DMS153 treated with DMSO at 0.1 percent for 48 hours (cell line): Measurements from ENCODE around the gene SLC10A4.
"Not testable (repeated sequence)": the region's sequence is repeated elsewhere in the genome, so short reads cannot be mapped to it uniquely, and the experiment has no call there.

Experiments used
- DNase-seq: peaks from one replicate; lab custom pipeline; 2025; ENCODE audit not compliant: unreplicated experiment; lab: John Stamatoyannopoulos, UW

SLC10A4 gene

GRCh38 chr4:48483006-48483776 lies at the start of gene SLC10A4:
Gene SLC10A4, plus strand, starts transcription at chr4:48483343. Its CDS starts 219 bp downstream, at chr4:48483562.
- peak; percentile 11 for DNase-seq

GRCh38 chr4:48436318-48436717 lies 46.8 kb upstream of the SLC10A4 start:
- DNase-seq, result no peak

- no peak for DNase-seq
Observed at GRCh38 chr4:48439988-48440387, 43.2 kb upstream of the SLC10A4 start.

- not testable (repeated sequence) for DNase-seq
Observed at GRCh38 chr4:48440914-48441313, 42.2 kb upstream of the SLC10A4 start.

GRCh38 chr4:48445704-48446103 lies 37.4 kb upstream of the SLC10A4 start:
- DNase-seq, result peak; percentile 0

- no peak for DNase-seq
Observed at GRCh38 chr4:48446642-48447041, 36.5 kb upstream of the SLC10A4 start.

GRCh38 chr4:48449151-48449550 lies 34.0 kb upstream of the SLC10A4 start:
- DNase-seq, result no peak

GRCh38 chr4:48450740-48451139 lies 32.4 kb upstream of the SLC10A4 start:
- DNase-seq, result no peak

- not testable (repeated sequence) for DNase-seq
Observed at GRCh38 chr4:48451656-48452055, 31.5 kb upstream of the SLC10A4 start.

GRCh38 chr4:48454591-48454990 lies 28.6 kb upstream of the SLC10A4 start:
- DNase-seq, result no peak

- no peak for DNase-seq
Observed at GRCh38 chr4:48461000-48461399, 22.1 kb upstream of the SLC10A4 start.

GRCh38 chr4:48462363-48462762 lies 20.8 kb upstream of the SLC10A4 start:
- DNase-seq, result no peak

- DNase-seq, result no peak
Observed at GRCh38 chr4:48467442-48467841, 15.7 kb upstream of the SLC10A4 start.

GRCh38 chr4:48467891-48468290 lies 15.3 kb upstream of the SLC10A4 start:
- no peak for DNase-seq

GRCh38 chr4:48470137-48470536 lies 13.0 kb upstream of the SLC10A4 start:
- no peak for DNase-seq

- DNase-seq, result no peak
Observed at GRCh38 chr4:48470570-48470969, 12.6 kb upstream of the SLC10A4 start.

GRCh38 chr4:48472794-48473193 lies 10.3 kb upstream of the SLC10A4 start:
- no peak for DNase-seq

- no peak for DNase-seq
Observed at GRCh38 chr4:48475770-48476169, 7.4 kb upstream of the SLC10A4 start.

GRCh38 chr4:48478273-48478672 lies 4.9 kb upstream of the SLC10A4 start:
- DNase-seq, result no peak

- no peak for DNase-seq
Observed at GRCh38 chr4:48481581-48481980, 1.6 kb upstream of the SLC10A4 start.

- DNase-seq, result no peak
Observed at GRCh38 chr4:48483777-48484493, 792 bp downstream of the SLC10A4 start.

GRCh38 chr4:48484494-48485168 lies 1.5 kb downstream of the SLC10A4 start:
- no peak for DNase-seq
